GM12878 (cell line): Measurements from ENCODE around the gene EIF2S3B. TPM values are rescaled to one million over a fixed set of nuclear protein-coding genes. Genes with fewer than 3 reads are reported as not detected.

Experiments used
- ATF3 ChIP-seq: IDR thresholded peaks from 2 replicates; pipeline ENCODE4 v1.6.1; 2011; ENCODE audit warnings: low read depth, mild to moderate bottlenecking, low read length, moderate library complexity, borderline replicate concordance; ENCODE audit errors: extremely low read depth
- BHLHE40 ChIP-seq, 2 experiments: fragments of 450-650 bp in 1 of 2; IDR thresholded peaks; 2 replicates each; pipeline ENCODE4 v1.6.1; 2011 to 2017; ENCODE audit warnings: low read depth in 2 of 2, borderline replicate concordance in 1 of 2, improper control_type of control experiment in 1 of 2, low read length in 1 of 2, mild to moderate bottlenecking in 1 of 2
- CTCF ChIP-seq, 3 experiments: IDR thresholded peaks in 2 of 3; conservative IDR thresholded peaks in 1 of 3; 2 replicates each; pipeline ENCODE4 v1.5.1; 2011; ENCODE audit warnings: low read depth in 3 of 3, low read length in 3 of 3, mild to moderate bottlenecking in 3 of 3, control low read depth in 2 of 3, moderate library complexity in 2 of 3, inconsistent platforms in 1 of 3, mixed read lengths in 1 of 3; ENCODE audit not compliant: control insufficient read depth in 2 of 3, insufficient read depth in 1 of 3; ENCODE audit errors: extremely low read depth in 1 of 3
- EGR1 ChIP-seq, 2 experiments: IDR thresholded peaks; 1 replicate in 1 of 2; 2 replicates in 1 of 2; pipeline ENCODE4 v1.6.1; 2011 to 2012; ENCODE audit warnings: low read depth in 2 of 2, low read length in 2 of 2, borderline replicate concordance in 1 of 2, mild to moderate bottlenecking in 1 of 2, moderate library complexity in 1 of 2
- HDAC2 ChIP-seq: fragments of 200-600 bp; sonication (generic); IDR thresholded peaks from 2 replicates; pipeline ENCODE4 v1.6.1; 2017
- JUNB ChIP-seq: IDR thresholded peaks from 2 replicates; pipeline ENCODE4 v1.6.1; 2016; ENCODE audit warnings: antibody characterized with exemption, mild to moderate bottlenecking
- MLLT1 ChIP-seq: fragments of 450-650 bp; IDR thresholded peaks from 2 replicates; pipeline ENCODE4 v1.6.1; 2016; ENCODE audit warnings: mild to moderate bottlenecking
- NFYB ChIP-seq: IDR thresholded peaks from 2 replicates; pipeline ENCODE4 v1.6.1; 2011; ENCODE audit warnings: low read depth, mild to moderate bottlenecking, low read length, improper control_type of control experiment, moderate library complexity; ENCODE audit not compliant: insufficient read depth
- NRF1 ChIP-seq: conservative IDR thresholded peaks from 2 replicates; pipeline ENCODE4 v1.6.1; 2011; ENCODE audit warnings: mild to moderate bottlenecking, low read depth, low read length, improper control_type of control experiment
- PML ChIP-seq: IDR thresholded peaks from 2 replicates; pipeline ENCODE4 v1.6.1; 2012; ENCODE audit warnings: low read length, inconsistent platforms
- RAD51 ChIP-seq: fragments of 450-650 bp; IDR thresholded peaks from 2 replicates; pipeline ENCODE4 v1.6.1; 2016; ENCODE audit warnings: moderate library complexity, mild to moderate bottlenecking, inconsistent platforms
- RBBP5 ChIP-seq: fragments of 200-600 bp; sonication (generic); conservative IDR thresholded peaks from 2 replicates; pipeline ENCODE4 v1.6.1; 2016
- RUNX3 ChIP-seq: IDR thresholded peaks from 2 replicates; pipeline ENCODE4 v1.6.1; 2012; ENCODE audit warnings: low read length, inconsistent platforms
- SMAD5 ChIP-seq: IDR thresholded peaks from 2 replicates; pipeline ENCODE4 v1.6.1; 2016; ENCODE audit warnings: antibody characterized with exemption, low read depth
- TAF1 ChIP-seq: IDR thresholded peaks from 2 replicates; pipeline ENCODE4 v1.6.1; 2011; ENCODE audit warnings: mild to moderate bottlenecking, low read depth, low read length, borderline replicate concordance
- TBL1XR1 ChIP-seq: IDR thresholded peaks from 2 replicates; pipeline ENCODE4 v1.6.1; 2012; ENCODE audit warnings: low read depth, low read length, improper control_type of control experiment
- ZBED1 ChIP-seq: IDR thresholded peaks from 2 replicates; pipeline ENCODE4 v1.6.1; 2016; ENCODE audit warnings: borderline replicate concordance
- ZNF592 ChIP-seq: fragments of 450-650 bp; IDR thresholded peaks from 2 replicates; pipeline ENCODE4 v1.6.1; 2017; ENCODE audit warnings: mild to moderate bottlenecking, moderate library complexity
- ZNF687 ChIP-seq: fragments of 450-650 bp; IDR thresholded peaks from 2 replicates; pipeline ENCODE4 v1.6.1; 2017; ENCODE audit warnings: mild to moderate bottlenecking, moderate library complexity
- polyA plus RNA-seq, 11 experiments: library from polyadenylated mRNA; depleted of rRNA in 4 of 11; unstranded in 6 of 11; stranded (reverse) in 5 of 11; fragments of >200 nt; fragmentation: Nextera tagmentation in 4 of 11; fragmentation: Illumina TruSeq in 1 of 11; extraction: Ambion mirVana in 4 of 11; extraction: Trizol in 1 of 11; gene quantifications; 1 replicate in 1 of 11; 2 replicates in 10 of 11; pipeline versions ENCODE4 v1.2.1 to v1.2.3, GENCODE V29; 2011 to 2016; ENCODE audit warnings: inconsistent platforms in 2 of 11, missing spikeins in 2 of 11, low read depth in 1 of 11
- total RNA-seq, 4 experiments: library from RNA; depleted of rRNA in 3 of 4; stranded (reverse); fragments of >200 nt in 3 of 4; fragmentation: Illumina TruSeq in 1 of 4; extraction: Trizol in 1 of 4; gene quantifications; 2 replicates each; pipeline versions ENCODE4 v1.2.1 to v1.2.3, GENCODE V29; 2013 to 2021

Gene EIF2S3B
- total and polyA plus RNA-seq, 10 of the 15 experiments (the other 5 are each of a cell fraction or from before 2014, with no cell fraction given) = 0.18 to 2.2 (median 1.4) TPM; not detected in 1

GRCh38 chr12:10557766-10558165 lies 52.1 kb downstream of the EIF2S3B start (continued):
- TF ChIP-seq CTCF (IDR thresholded peaks at IDR 0.05 in 2 of 3, conservative IDR thresholded peaks at IDR 0.05 in 1 of 3; ENCODE audit: control insufficient read depth in 2 of 3, extremely low read depth in 1 of 3, insufficient read depth in 1 of 3, low read depth in 3 of 3, low read length in 3 of 3) = no peak
- peak; percentile 71; the same call in 1 of the 2 replicates for TF ChIP-seq ZBED1
- TF ChIP-seq RBBP5 = no peak
- TF ChIP-seq PML = no peak; the same call in none of the 2 replicates
- peak; percentile 51; the same call in 1 of the 2 replicates for TF ChIP-seq JUNB
- TF ChIP-seq HDAC2 = no peak
- TF ChIP-seq TBL1XR1 = peak; percentile 53; the same call in 1 of the 2 replicates
- TF ChIP-seq NRF1 = no peak
- peak; percentile 79 for TF ChIP-seq RUNX3
- TF ChIP-seq BHLHE40 (IDR thresholded peaks at IDR 0.05; ENCODE audit: borderline replicate concordance in 1 of 2, low read depth in 2 of 2, low read length in 1 of 2) = 0 out of 4 replicates have a peak, but pooled peaks of 1 of the 2 experiments have one; percentile 23
- no peak for TF ChIP-seq RAD51
- TF ChIP-seq MLLT1 = no peak
- TF ChIP-seq ZNF592 = no peak
- 0 out of 2 replicates have a peak, but pooled peaks have one; percentile 21 for TF ChIP-seq TAF1
- TF ChIP-seq EGR1 (IDR thresholded peaks at IDR 0.05; ENCODE audit: borderline replicate concordance in 1 of 2, low read depth in 2 of 2, low read length in 2 of 2) = no peak
- no peak for TF ChIP-seq ATF3
- no peak; the same call in 1 of the 2 replicates for TF ChIP-seq SMAD5
- no peak for TF ChIP-seq ZNF687
- TF ChIP-seq NFYB = no peak
